NB4 (cell line): ENCODE data around the gene NPAS1.

Experiments
- DNase-seq: peaks from one replicate; pipeline ENCODE4 v3.0.0; 2010; ENCODE audit warnings: low read depth
- H3K4me3 ChIP-seq: one replicate; pipeline ENCODE4 v1.5.1; 2011; ENCODE audit warnings: mild to moderate bottlenecking, low read depth, low read length, moderate library complexity
- MYC ChIP-seq: IDR thresholded peaks from 2 replicates; pipeline ENCODE4 v1.6.1; 2011; ENCODE audit warnings: low read depth, low read length
- POLR2A ChIP-seq: IDR thresholded peaks from 2 replicates; pipeline ENCODE4 v1.6.1; 2011; ENCODE audit warnings: mild to moderate bottlenecking; ENCODE audit not compliant: insufficient read length; ENCODE audit errors: extremely low read depth
- TF ChIP-seq, protein P1 (sequence below): IDR thresholded peaks from one replicate; pipeline ENCODE4 v1.5.1; 2012; ENCODE audit warnings: low read depth, low read length
- TF ChIP-seq, protein P2 (sequence below): IDR thresholded peaks from 2 replicates; pipeline ENCODE4 v1.6.1; 2011; ENCODE audit warnings: low read depth, low read length

Gene NPAS1

DNA sequence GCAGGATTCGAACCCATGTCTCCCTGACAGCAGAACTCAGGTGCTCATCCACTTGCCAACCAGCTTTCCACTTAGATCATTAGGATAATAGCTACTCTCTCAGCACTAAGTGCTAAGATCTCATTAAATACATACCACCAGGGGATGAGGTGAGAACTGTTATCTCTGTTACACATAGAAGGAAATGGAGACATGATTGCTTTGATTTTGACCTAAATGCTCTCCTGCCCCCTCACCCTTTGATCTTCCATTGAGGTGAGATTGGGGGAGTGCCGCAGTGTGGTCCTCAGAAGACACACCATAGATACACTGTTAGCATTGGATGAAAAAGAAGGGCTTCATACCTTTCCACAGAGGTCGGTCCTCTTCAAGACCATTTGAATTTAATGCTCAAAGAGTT lies 38.9 kb upstream of the NPAS1 start:
- TF ChIP-seq, protein P1, sequence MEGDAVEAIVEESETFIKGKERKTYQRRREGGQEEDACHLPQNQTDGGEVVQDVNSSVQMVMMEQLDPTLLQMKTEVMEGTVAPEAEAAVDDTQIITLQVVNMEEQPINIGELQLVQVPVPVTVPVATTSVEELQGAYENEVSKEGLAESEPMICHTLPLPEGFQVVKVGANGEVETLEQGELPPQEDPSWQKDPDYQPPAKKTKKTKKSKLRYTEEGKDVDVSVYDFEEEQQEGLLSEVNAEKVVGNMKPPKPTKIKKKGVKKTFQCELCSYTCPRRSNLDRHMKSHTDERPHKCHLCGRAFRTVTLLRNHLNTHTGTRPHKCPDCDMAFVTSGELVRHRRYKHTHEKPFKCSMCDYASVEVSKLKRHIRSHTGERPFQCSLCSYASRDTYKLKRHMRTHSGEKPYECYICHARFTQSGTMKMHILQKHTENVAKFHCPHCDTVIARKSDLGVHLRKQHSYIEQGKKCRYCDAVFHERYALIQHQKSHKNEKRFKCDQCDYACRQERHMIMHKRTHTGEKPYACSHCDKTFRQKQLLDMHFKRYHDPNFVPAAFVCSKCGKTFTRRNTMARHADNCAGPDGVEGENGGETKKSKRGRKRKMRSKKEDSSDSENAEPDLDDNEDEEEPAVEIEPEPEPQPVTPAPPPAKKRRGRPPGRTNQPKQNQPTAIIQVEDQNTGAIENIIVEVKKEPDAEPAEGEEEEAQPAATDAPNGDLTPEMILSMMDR, result no peak
- no peak for TF ChIP-seq POLR2A
- TF ChIP-seq, protein P2, sequence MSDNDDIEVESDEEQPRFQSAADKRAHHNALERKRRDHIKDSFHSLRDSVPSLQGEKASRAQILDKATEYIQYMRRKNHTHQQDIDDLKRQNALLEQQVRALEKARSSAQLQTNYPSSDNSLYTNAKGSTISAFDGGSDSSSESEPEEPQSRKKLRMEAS, result no peak
- TF ChIP-seq MYC, result no peak
- no peak overlapping the region for H3K4me3 ChIP-seq
- DNase-seq, result no peak

DNA sequence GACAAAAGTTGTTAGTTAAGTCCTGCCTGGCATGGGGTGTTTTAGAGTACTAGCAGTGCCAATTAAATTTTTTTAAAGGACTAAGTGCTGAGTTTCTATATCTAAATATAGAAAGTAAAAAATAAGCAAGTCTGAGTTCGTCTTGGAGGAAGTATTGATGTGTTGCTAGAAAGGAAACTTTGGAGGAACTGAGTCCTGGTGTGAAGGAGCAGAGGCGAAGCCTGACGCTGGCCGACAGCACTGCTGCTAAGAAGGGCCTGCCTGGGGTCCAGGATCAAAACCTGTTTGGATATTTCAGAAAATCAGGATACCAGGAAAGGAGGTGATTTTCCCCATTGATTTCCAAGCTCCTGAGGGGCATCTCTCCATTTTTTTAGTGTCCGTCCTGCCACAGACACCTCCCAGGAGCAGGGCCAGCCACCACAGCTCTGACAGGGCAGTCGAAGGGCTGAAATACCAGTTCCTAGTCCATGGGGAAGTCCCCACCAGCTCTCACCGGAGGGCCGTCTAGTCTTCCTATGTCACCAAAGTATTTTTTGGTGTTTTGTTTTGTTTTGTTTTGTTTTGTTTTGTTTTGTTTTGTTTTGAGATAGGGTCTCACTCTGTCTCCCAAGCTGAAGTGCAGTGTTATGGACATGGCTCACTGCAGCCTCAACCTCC lies 38.2 kb upstream of the NPAS1 start:
- TF ChIP-seq MYC, result no peak
- TF ChIP-seq, protein P1, result no peak
- TF ChIP-seq POLR2A, result no peak
- TF ChIP-seq, protein P2, result no peak
- no peak for DNase-seq
- no peak overlapping the region for H3K4me3 ChIP-seq

DNA sequence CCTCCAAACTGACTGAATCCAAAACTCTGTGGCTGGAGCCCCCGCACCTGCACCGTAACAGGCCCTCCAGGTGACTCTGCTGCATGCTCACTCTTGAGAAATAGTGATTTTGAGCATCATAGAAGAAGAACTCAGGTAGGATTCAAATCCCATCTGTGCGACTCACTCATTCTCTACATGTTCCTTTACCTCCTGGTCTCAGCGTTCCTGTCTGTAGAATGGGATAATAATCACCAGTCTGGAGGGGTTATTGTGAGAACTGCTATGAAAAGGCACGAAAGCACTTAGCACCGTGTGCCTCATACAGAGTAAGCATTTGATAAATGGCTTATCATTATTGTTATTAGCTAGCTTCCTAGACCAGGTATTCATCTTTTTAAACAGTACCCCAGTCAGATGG lies 36.5 kb upstream of the NPAS1 start:
- TF ChIP-seq MYC, result 0 out of 2 replicates have a peak, but pooled peaks have one; percentile 19
- TF ChIP-seq, protein P1, result no peak

DNA sequence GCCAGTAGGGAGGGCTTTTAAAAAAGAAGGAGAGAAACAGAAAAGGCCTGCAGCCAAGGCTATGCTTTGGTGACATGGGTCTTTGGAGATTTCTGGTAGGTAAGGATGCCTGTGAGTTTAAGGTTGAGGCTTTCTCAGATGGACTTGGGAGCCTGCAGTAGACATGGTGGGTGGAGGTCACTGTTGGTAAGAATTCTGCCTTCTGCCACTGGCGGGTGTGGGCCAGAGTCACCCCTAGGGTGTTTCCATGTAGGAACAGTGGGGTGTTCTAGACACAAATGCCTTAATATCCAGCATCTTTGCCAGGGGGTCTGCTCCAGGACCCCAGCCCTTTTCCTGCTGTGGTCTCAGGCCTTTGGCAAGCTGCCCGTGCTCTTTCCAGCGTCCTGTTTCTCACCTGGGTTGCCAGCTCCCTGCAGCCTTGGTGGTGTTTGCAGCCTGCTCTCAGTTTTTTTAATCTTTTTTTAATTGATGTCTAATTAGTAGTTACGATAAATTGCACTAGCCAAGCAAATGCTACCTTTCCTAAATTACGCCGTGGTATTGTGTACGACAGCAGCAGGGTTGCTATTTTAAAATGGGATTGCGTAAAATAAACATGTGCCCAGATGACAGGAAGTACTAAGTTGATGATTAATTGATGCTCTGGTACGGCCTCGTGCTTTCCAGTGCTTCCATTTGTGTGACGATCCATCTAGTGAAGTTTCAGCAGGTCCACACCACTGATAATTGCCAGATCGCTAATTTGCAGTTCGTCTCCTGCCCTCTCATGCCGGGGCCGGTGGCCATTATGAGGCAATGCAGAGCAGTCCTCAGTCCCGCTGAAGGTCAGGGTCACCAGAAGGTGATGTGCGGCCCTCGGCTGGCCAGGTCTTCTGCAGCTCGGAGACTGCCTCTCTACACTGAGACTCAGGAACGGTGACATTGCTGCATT lies 35.3 kb upstream of the NPAS1 start:
- H3K4me3 ChIP-seq, result no peak overlapping the region
- DNase-seq, result peak; percentile 91
- TF ChIP-seq, protein P1, result no peak
- TF ChIP-seq MYC, result peak; percentile 100
- TF ChIP-seq, protein P2, result peak; percentile 99

More for the DNA sequence above, 36.5 kb upstream of the NPAS1 start:
- no peak for DNase-seq
- H3K4me3 ChIP-seq, result no peak overlapping the region

DNA sequence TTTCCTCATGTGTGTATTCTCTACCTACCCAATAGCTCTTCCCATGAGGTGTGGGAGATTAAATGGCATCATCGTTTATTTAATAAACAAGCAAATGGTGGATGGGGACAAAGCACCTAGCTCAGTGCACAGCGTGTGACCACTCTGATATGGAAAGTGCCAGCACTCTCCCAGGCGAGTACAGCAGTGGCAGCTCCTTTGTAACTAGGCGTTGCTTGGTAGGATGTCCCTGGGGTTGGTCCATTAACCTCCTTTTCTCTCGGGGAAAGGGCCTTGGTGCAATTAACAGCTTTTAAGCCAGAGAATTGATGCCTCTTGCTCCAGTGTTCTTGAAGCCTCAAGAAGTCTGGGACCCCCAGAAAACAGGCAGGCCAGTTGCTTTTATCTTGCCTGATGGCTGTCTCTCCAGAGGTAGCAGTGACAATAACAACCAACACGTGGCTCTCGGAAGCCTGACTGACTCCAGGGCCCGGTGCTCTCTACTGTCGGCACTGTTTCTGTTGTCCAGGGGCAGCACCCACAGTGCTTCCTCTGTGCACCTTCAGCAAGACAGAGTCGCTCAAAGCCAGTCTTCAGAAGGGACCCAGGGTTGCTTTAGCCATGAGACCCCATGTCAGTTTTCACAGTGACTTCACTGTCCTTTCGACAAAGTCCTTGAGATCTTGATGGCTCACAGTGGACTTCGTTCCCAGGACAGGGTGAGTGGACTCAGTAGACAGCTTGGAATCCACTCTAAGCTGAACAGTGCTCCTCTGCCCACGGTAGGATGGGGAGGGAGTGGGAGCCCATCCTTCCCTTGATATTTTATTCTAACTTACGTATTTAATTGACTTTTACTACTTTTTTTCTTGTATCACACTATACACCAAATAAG lies 33.9 kb upstream of the NPAS1 start:
- H3K4me3 ChIP-seq, result no peak overlapping the region
- TF ChIP-seq, protein P1, result no peak
- TF ChIP-seq POLR2A, result no peak
- TF ChIP-seq MYC, result no peak
- TF ChIP-seq, protein P2, result no peak
- no peak for DNase-seq
